Aorta (tissue), 5 donors: ENCODE results near the gene CDON. TPM values are rescaled to one million over a fixed set of nuclear protein-coding genes. Genes with fewer than 3 reads are reported as not detected.
A peak's percentile ranks its signal among the peaks of the same experiment; 100 is the strongest.

Experiments used
- ATAC-seq: fragments of 200-7000 bp; cut with Tn5 transposase; one replicate; pipeline ENCODE4 v1.9.1; 2022; ENCODE audit warnings: moderate library complexity; ENCODE audit not compliant: low FRiP score
- DNase-seq, 2 donors: peaks; one replicate each; pipeline ENCODE4 v3.0.0-alpha.2; 2020
- H3K27ac ChIP-seq, 2 donors: one replicate each; pipeline ENCODE4 v1.5.1; 2013; ENCODE audit warnings: low read length in 2 of 2, mild to moderate bottlenecking in 2 of 2, moderate library complexity in 2 of 2, control low read depth in 1 of 2, inconsistent platforms in 1 of 2, low read depth in 1 of 2
- H3K27me3 ChIP-seq, 2 donors: one replicate each; pipeline ENCODE4 v1.6.1; 2013; ENCODE audit warnings: control low read depth in 1 of 2, low read length in 1 of 2, mild to moderate bottlenecking in 1 of 2, moderate library complexity in 1 of 2; ENCODE audit not compliant: insufficient read depth in 2 of 2, control insufficient read depth in 1 of 2
- H3K36me3 ChIP-seq, 2 donors: one replicate each; pipeline ENCODE4 v1.6.1; 2013; ENCODE audit warnings: control low read depth in 1 of 2, low read length in 1 of 2, mild to moderate bottlenecking in 1 of 2; ENCODE audit not compliant: insufficient read depth in 2 of 2, control insufficient read depth in 1 of 2
- H3K4me1 ChIP-seq, 2 donors: one replicate each; pipeline ENCODE4 v1.6.1; 2013; ENCODE audit warnings: low read length in 2 of 2, control low read depth in 1 of 2, mild to moderate bottlenecking in 1 of 2, moderate library complexity in 1 of 2; ENCODE audit not compliant: insufficient read depth in 2 of 2, control insufficient read depth in 1 of 2
- H3K4me3 ChIP-seq, 2 donors: one replicate each; pipeline ENCODE4 v1.5.1; 2013; ENCODE audit warnings: low read length in 2 of 2, control low read depth in 1 of 2, mild to moderate bottlenecking in 1 of 2
- H3K9me3 ChIP-seq: one replicate; pipeline ENCODE4 v1.6.1; 2013; ENCODE audit warnings: mild to moderate bottlenecking, low read length; ENCODE audit not compliant: control insufficient read depth
- WGBS, 2 donors: extraction: QIAGEN DNeasy Blood & Tissue Kit; methylation state at CpG; one replicate each; pipeline ENCODE4 v1.1.7; 2013; 5-methylcytosine and 5-hydroxymethylcytosine counted together
- intact Hi-C, 2 donors: fragments of 100-400 bp; cut with DNase I; formaldehyde crosslinking; loops; one replicate each; pipeline versions ENCODE4 v1.14.2 to v1.15.0; 2022
- polyA plus RNA-seq, 2 donors: library from polyadenylated mRNA; stranded (reverse); fragments of 200-250 nt; gene quantifications; one replicate each; pipeline ENCODE4 v1.2.3, GENCODE V29; 2013
- total RNA-seq, 2 donors: library from RNA; stranded (reverse); fragmentation: NEBNext Ultra II Directional; extraction: Animal tissue kit (Norgen Biotek cat#: 25700); gene quantifications; one replicate each; pipeline ENCODE4 v1.2.1, GENCODE V29; 2021
- donor health status: healthy with polysubstance abuse.
- donor health status: Bipolar disorder and iron deficiency.
- donor health status: DM: no; HTN: no; CAD: no.
- donor health status: DM: no; HTN: no; CAD: no.
- donor health status: DM: yes; HTN: yes; CAD: no.

The CDON gene
- total and polyA plus RNA-seq, 4 donors = 0.49 to 50.3 (median 4.5) TPM

- Histone ChIP-seq H3K27me3 (no peaks in the 10 kb centered on the region), H3K27ac (no peak overlapping the region), H3K4me1 (no peaks in the 10 kb centered on the region), H3K4me3 (no peak overlapping the region), H3K36me3 (no peaks in the 10 kb centered on the region), H3K9me3 (no peaks in the 10 kb centered on the region)
- ATAC-seq (no peak), DNase-seq (no peak)
- intact Hi-C loops = no loop called here
- 93 to 97% methylated on average over 3 of the region's 3 CpGs for whole genome bisulfite sequencing, 2 donors
These were observed 80.3 kb downstream of the CDON start for GRCh38 chr11:125982348-125982730.

- H3K4me1 ChIP-seq = no peaks in the 10 kb centered on the region
- 92 to 93% methylated on average over 8 of the region's 8 CpGs for WGBS, 2 donors
- no peak overlapping the region for H3K27ac ChIP-seq
- intact Hi-C loops = no loop called here
- H3K27me3 ChIP-seq = no peaks in the 10 kb centered on the region
- no peaks in the 10 kb centered on the region for H3K9me3 ChIP-seq
- DNase-seq = no peak
- no peak for ATAC-seq
- no peak overlapping the region for H3K4me3 ChIP-seq
- H3K36me3 ChIP-seq = no peaks in the 10 kb centered on the region
These were observed 82.2 kb downstream of the CDON start for GRCh38 chr11:125980436-125980835.

GRCh38 chr11:125979511-125979910 is 83.2 kb downstream of the CDON start:
- 90 to 95% methylated on average over 3 of the region's 3 CpGs for WGBS, 2 donors
- Histone ChIP-seq H3K27ac (no peak overlapping the region), H3K4me1 (no peaks in the 10 kb centered on the region), H3K27me3 (no peaks in the 10 kb centered on the region), H3K9me3 (no peaks in the 10 kb centered on the region), H3K4me3 (no peak overlapping the region), H3K36me3 (no peaks in the 10 kb centered on the region)
- ATAC-seq (no peak), DNase-seq (no peak)
- intact Hi-C loops = no loop called here

GRCh38 chr11:125978778-125979407 is 83.8 kb downstream of the CDON start:
- WGBS, 2 donors = 33 to 35% methylated on average over 3 of the region's 3 CpGs
- ATAC-seq (peak; percentile 52), DNase-seq (no peak)
- Histone ChIP-seq H3K9me3 (no peaks in the 10 kb centered on the region), H3K4me3 (no peak overlapping the region), H3K27ac (no peak overlapping the region), H3K4me1 (no peaks in the 10 kb centered on the region), H3K36me3 (no peaks in the 10 kb centered on the region), H3K27me3 (no peaks in the 10 kb centered on the region)
- intact Hi-C loops = no loop called here

- 45 to 60% methylated on average over 6 of the region's 6 CpGs for WGBS, 2 donors
- no peak overlapping the region for H3K27ac ChIP-seq
- intact Hi-C loops = no loop called here
These were observed 84.4 kb downstream of the CDON start for GRCh38 chr11:125978181-125978716.

GRCh38 chr11:125977333-125977732 is 85.3 kb downstream of the CDON start:
- no peak overlapping the region for H3K27ac ChIP-seq
- DNase-seq = no peak
- no peaks in the 10 kb centered on the region for H3K36me3 ChIP-seq
- no peak overlapping the region for H3K4me3 ChIP-seq
- H3K27me3 ChIP-seq = no peaks in the 10 kb centered on the region
- ATAC-seq = no peak
- intact Hi-C loops = no loop called here
- H3K4me1 ChIP-seq = no peaks in the 10 kb centered on the region
- H3K9me3 ChIP-seq = no peaks in the 10 kb centered on the region
- WGBS, 2 donors = 89 to 93% methylated on average over 3 of the region's 3 CpGs

More at GRCh38 chr11:125978181-125978716, 84.4 kb downstream of the CDON start:
- H3K4me3 ChIP-seq = no peak overlapping the region
- DNase-seq (no peak), ATAC-seq (no peak)
- H3K4me1 ChIP-seq = no peaks in the 10 kb centered on the region
- no peaks in the 10 kb centered on the region for H3K9me3 ChIP-seq
- H3K27me3 ChIP-seq = no peaks in the 10 kb centered on the region
- H3K36me3 ChIP-seq = no peaks in the 10 kb centered on the region

GRCh38 chr11:125976156-125976555 is 86.5 kb downstream of the CDON start:
- intact Hi-C loops = no loop called here
- no peaks in the 10 kb centered on the region for H3K27me3 ChIP-seq

GRCh38 chr11:125975634-125976033 is 87.0 kb downstream of the CDON start:
- no peak overlapping the region for H3K4me3 ChIP-seq
- H3K36me3 ChIP-seq = no peaks in the 10 kb centered on the region
- H3K9me3 ChIP-seq = no peaks in the 10 kb centered on the region
- H3K27me3 ChIP-seq = no peaks in the 10 kb centered on the region
- WGBS, 2 donors = 85 to 88% methylated on average over 6 of the region's 6 CpGs
- DNase-seq (no peak), ATAC-seq (no peak)
- H3K4me1 ChIP-seq = no peaks in the 10 kb centered on the region
- intact Hi-C loops = no loop called here
- H3K27ac ChIP-seq = no peak overlapping the region

More at GRCh38 chr11:125976156-125976555, 86.5 kb downstream of the CDON start:
- Histone ChIP-seq H3K4me3 (no peak overlapping the region), H3K27ac (no peak overlapping the region), H3K4me1 (no peaks in the 10 kb centered on the region), H3K9me3 (no peaks in the 10 kb centered on the region), H3K36me3 (no peaks in the 10 kb centered on the region)
- no peak for ATAC-seq
- no peak for DNase-seq

- DNase-seq = no peak
- ATAC-seq = no peak
- intact Hi-C loops = no loop called here
- Histone ChIP-seq H3K27me3 (no peaks in the 10 kb centered on the region), H3K27ac (no peak overlapping the region), H3K36me3 (no peaks in the 10 kb centered on the region), H3K4me1 (no peaks in the 10 kb centered on the region), H3K4me3 (no peak overlapping the region), H3K9me3 (no peaks in the 10 kb centered on the region)
These were observed 88.4 kb downstream of the CDON start for GRCh38 chr11:125974284-125974683.
